H1 (cell line): ENCODE data around the gene TGM6.

ENCODE experiments used
- BCL11A ChIP-seq, 2 experiments: IDR thresholded peaks; one replicate each; pipeline ENCODE4 v1.6.1; 2011; ENCODE audit warnings: low read depth in 2 of 2, low read length in 2 of 2, mild to moderate bottlenecking in 2 of 2
- CTCF ChIP-seq, 3 experiments: IDR thresholded peaks; 1 replicate in 2 of 3; 2 replicates in 1 of 3; pipeline versions ENCODE4 v1.5.1 to v1.6.1; 2011; ENCODE audit warnings: low read length in 3 of 3, mild to moderate bottlenecking in 3 of 3, inconsistent platforms in 2 of 3, low read depth in 1 of 3, moderate library complexity in 1 of 3; ENCODE audit not compliant: insufficient read depth in 1 of 3; ENCODE audit errors: control extremely low read depth in 1 of 3
- EZH2 ChIP-seq: fragments of 200-600 bp; sonication (generic); IDR thresholded peaks from 2 replicates; pipeline ENCODE4 v1.7.1; 2012; ENCODE audit warnings: low read depth, mild to moderate bottlenecking, moderate library complexity, low read length, inconsistent platforms; ENCODE audit not compliant: severe bottlenecking
- GABPA ChIP-seq: IDR thresholded peaks from 2 replicates; pipeline ENCODE4 v1.6.1; 2011; ENCODE audit warnings: mild to moderate bottlenecking, low read length, moderate library complexity, borderline replicate concordance; ENCODE audit not compliant: insufficient read depth
- POLR2A ChIP-seq, 2 experiments: IDR thresholded peaks; 1 replicate in 1 of 2; 2 replicates in 1 of 2; pipeline ENCODE4 v1.6.1; 2011; ENCODE audit warnings: low read depth in 2 of 2, low read length in 2 of 2, mild to moderate bottlenecking in 2 of 2; ENCODE audit errors: control extremely low read depth in 1 of 2
- RBBP5 ChIP-seq: IDR thresholded peaks from 2 replicates; pipeline ENCODE4 v1.7.1; 2012; ENCODE audit warnings: low read depth, mild to moderate bottlenecking, inconsistent platforms, low read length, moderate library complexity, borderline replicate concordance
- SIX5 ChIP-seq: IDR thresholded peaks from 2 replicates; pipeline ENCODE4 v1.6.1; 2011; ENCODE audit warnings: mild to moderate bottlenecking, low read depth, low read length
- SP1 ChIP-seq: IDR thresholded peaks from 2 replicates; pipeline ENCODE4 v1.6.1; 2011; ENCODE audit warnings: low read depth, low read length
- SRF ChIP-seq: IDR thresholded peaks from 2 replicates; pipeline ENCODE4 v1.6.1; 2011; ENCODE audit warnings: mild to moderate bottlenecking, low read depth, low read length, moderate library complexity
- TF ChIP-seq, protein P1 (sequence below): IDR thresholded peaks from 2 replicates; pipeline ENCODE4 v1.6.1; 2012; ENCODE audit warnings: inconsistent platforms

GRCh38 chr20:2382833-2383232 is 2.1 kb downstream of the TGM6 start:
- TF ChIP-seq SIX5, result no peak
- no peak for TF ChIP-seq POLR2A (IDR thresholded peaks at IDR 0.05; ENCODE audit: control extremely low read depth in 1 of 2, low read depth in 2 of 2, low read length in 2 of 2)
- TF ChIP-seq CTCF (IDR thresholded peaks at IDR 0.05; ENCODE audit: control extremely low read depth in 1 of 3, insufficient read depth in 1 of 3, low read depth in 1 of 3, low read length in 3 of 3), result no peak
- no peak for TF ChIP-seq SRF
- no peak for TF ChIP-seq GABPA
- no peak for TF ChIP-seq EZH2
- no peak for TF ChIP-seq RBBP5
- TF ChIP-seq, protein P1, sequence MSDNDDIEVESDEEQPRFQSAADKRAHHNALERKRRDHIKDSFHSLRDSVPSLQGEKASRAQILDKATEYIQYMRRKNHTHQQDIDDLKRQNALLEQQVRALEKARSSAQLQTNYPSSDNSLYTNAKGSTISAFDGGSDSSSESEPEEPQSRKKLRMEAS, result no peak
- TF ChIP-seq SP1, result no peak
- TF ChIP-seq BCL11A (IDR thresholded peaks at IDR 0.05; ENCODE audit: low read depth in 2 of 2, low read length in 2 of 2), result no peak
